Measurements from ENCODE around the gene ELAVL3. TPM values are rescaled to one million over a fixed set of nuclear protein-coding genes. Genes with fewer than 3 reads are reported as not detected.

ELAVL3 gene
- total RNA-seq, 2 experiments from 2014 or later = 0.71 TPM; not detected in 1

DNA sequence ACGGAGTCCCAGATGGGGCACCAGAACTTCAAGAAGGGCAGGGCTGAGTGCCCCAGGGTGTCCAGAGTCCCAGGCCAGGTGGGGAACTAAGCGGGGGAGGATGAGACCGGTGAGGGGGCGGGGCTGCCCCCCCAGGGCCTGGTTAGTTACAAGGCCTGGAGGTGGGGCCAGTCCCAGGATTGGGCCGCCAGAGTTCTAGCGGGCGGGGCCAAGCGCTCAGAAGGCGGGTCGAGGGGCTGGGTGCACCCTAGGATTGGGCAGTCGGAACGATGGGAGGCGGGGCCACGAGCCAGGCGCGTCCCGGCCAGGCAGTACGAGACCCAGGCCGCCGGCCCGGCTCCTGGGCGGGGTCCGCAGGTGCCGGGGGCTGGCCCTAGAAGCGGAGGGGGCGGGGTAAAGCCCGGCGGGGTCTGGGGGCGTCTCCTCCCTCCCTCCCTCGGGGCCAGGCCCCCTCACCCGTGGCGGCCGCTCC lies 24.2 kb upstream of the ELAVL3 start:
- ATAC-seq (peak; percentile 94), DNase-seq (peak; percentile 98)
- Mint-ChIP-seq H3K4me1 (ENCODE audit: low read depth) (peaks cover 29% of the 10 kb centered on the region), H3K27ac (peak overlapping the region; percentile 89), H3K9me3 (ENCODE audit: insufficient read depth) (no peaks in the 10 kb centered on the region), H3K36me3 (ENCODE audit: low read depth) (peaks cover 16% of the 10 kb centered on the region), H3K4me3 (peak overlapping the region; percentile 80), H3K27me3 (ENCODE audit: low read depth) (no peaks in the 10 kb centered on the region)
- ChIA-PET POLR2A (interaction anchor here (0.7 kb wide), 1 partner anchor 484 kb away, joined by 4 read pairs; no protein-coding TSS in a partner anchor), CTCF (interaction anchor here (1.3 kb wide), 1 partner anchor 70 kb away, joined by 3 read pairs; the partner anchor contains the start of gene PRKCSH)

- H3K27ac Mint-ChIP-seq = peak overlapping the region; percentile 89
- ChIA-PET CTCF (no interaction called here), POLR2A (interaction anchor here (0.7 kb wide), 1 partner anchor 484 kb away, joined by 4 read pairs; no protein-coding TSS in a partner anchor)
These were observed 23.7 kb upstream of the ELAVL3 start for GRCh38 chr19:11504502-11505031.

DNA sequence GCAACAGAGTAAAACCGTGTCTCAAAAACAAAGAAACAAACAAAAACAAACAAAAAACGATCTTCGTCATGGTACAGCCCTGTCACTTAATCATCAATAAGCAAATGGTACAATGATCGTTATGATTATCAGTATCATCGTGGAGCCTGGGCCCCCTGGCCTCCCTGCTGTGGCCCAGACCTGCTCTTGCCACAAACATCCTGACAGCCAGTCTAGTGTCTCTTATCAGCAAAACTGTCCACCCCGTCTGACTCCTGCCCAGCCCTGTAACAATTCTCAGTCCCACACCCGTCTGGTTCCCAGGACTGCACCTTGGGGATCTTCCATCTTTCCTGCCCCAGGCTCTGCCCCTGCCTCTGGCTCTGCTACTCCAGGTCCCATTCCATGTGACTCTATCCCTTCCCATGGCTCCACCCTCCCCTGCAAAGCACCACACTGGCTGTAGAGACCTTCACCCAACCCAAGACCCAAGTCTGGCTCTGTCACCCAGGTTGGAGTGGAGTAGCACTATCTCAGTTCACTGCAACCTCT lies 19.1 kb upstream of the ELAVL3 start:
- POLR2A ChIA-PET = no interaction called here
- Mint-ChIP-seq H3K27ac (peak overlapping the region; percentile 13), H3K4me1 (ENCODE audit: low read depth) (peaks cover 13% of the 10 kb centered on the region), H3K36me3 (ENCODE audit: low read depth) (peaks cover 13% of the 10 kb centered on the region), H3K27me3 (ENCODE audit: low read depth) (no peaks in the 10 kb centered on the region), H3K4me3 (no peak overlapping the region), H3K9me3 (ENCODE audit: insufficient read depth) (no peaks in the 10 kb centered on the region)
- CTCF ChIA-PET = interaction anchor here (0.7 kb wide), 1 partner anchor 64 kb away, joined by 3 read pairs; the partner anchor contains the start of gene PRKCSH
- ATAC-seq (no peak), DNase-seq (no peak)

More at GRCh38 chr19:11504502-11505031, 23.7 kb upstream of the ELAVL3 start:
- no peak for ATAC-seq
- no peak for DNase-seq
- H3K36me3 Mint-ChIP-seq (ENCODE audit: low read depth) = peaks cover 16% of the 10 kb centered on the region
- H3K9me3 Mint-ChIP-seq (ENCODE audit: insufficient read depth) = no peaks in the 10 kb centered on the region
- H3K4me1 Mint-ChIP-seq (ENCODE audit: low read depth) = peaks cover 32% of the 10 kb centered on the region
- H3K4me3 Mint-ChIP-seq = peak overlapping the region; percentile 80
- H3K27me3 Mint-ChIP-seq (ENCODE audit: low read depth) = no peaks in the 10 kb centered on the region

DNA sequence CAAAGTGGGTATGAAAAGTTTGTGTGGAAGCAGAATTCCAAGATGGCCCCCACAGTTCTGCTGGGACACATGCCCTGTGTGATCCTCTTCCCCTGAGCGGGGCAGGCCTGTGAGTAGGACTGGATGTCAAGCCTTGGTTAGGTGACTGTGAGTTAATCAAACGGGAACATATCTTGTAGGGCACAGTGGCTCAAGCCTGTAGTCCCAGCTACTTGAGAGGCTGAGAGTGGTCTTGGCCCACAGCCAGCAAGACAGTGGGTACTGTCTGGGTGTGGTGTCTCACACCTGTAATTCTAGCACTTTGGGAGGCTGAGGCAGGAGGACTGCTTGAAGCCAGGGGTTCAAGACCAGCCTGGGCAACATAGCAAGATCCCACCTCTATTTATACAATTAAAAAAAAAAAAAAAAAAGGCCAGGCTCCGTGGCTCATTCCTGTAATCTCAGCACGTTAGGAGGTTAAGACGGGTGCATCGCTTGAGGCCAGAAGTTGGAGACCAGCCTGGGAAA lies 18.4 kb upstream of the ELAVL3 start:
- Mint-ChIP-seq H3K4me1 (ENCODE audit: low read depth) (peaks cover 6% of the 10 kb centered on the region), H3K36me3 (ENCODE audit: low read depth) (peaks cover 13% of the 10 kb centered on the region), H3K27me3 (ENCODE audit: low read depth) (no peaks in the 10 kb centered on the region), H3K9me3 (ENCODE audit: insufficient read depth) (no peaks in the 10 kb centered on the region), H3K4me3 (no peak overlapping the region), H3K27ac (no peak overlapping the region)
- DNase-seq (no peak), ATAC-seq (no peak)
- POLR2A ChIA-PET = no interaction called here
- CTCF ChIA-PET = no interaction called here

DNA sequence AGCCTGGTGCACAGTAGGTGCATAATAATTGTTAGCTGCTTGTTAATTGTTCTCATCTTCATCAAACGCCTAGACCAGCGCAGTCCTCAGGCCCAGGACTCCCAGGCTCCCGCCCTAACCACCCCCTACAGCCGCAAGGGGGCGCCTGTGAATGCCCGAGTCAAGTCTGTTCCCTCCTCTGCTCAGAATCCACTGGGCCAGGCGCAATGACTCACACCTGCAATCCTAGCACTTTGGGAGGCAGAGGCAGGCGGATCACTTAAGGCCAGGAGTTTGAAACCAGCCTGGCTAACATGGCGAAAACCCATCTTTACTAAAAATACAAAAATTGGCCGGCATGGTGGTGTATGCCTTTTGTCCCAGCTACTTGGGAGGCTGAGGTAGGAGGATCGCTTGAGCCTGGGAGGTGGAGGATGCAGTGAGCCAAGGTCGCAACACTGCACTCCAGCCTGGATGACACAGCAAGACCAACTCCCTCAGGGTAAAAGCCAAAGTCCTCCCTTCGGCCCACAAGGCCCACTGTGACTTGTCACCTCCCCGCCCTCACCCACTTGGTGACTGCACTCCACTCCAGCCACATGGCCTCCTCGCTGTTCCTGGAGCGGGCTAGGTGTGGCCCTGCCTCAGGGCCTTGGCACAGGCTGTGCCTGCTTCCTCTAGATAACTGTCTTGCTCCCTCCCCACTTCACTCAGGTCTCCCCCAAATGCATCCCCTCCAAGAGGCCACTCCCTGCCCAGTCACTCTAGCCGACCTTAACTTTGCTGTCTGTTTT lies 15.7 kb upstream of the ELAVL3 start:
- no peaks in the 10 kb centered on the region for H3K9me3 Mint-ChIP-seq (ENCODE audit: insufficient read depth)
- peak overlapping the region; percentile 16 for H3K27ac Mint-ChIP-seq
- H3K36me3 Mint-ChIP-seq (ENCODE audit: low read depth) = peaks cover 15% of the 10 kb centered on the region
- ATAC-seq = peak; percentile 78
- CTCF ChIA-PET = interaction anchor here (2.5 kb wide), 1 partner anchor 14 kb away, joined by 7 read pairs; no protein-coding TSS in a partner anchor
- POLR2A ChIA-PET = no interaction called here
- H3K27me3 Mint-ChIP-seq (ENCODE audit: low read depth) = no peaks in the 10 kb centered on the region
- no peak overlapping the region for H3K4me3 Mint-ChIP-seq
- peaks cover 4% of the 10 kb centered on the region for H3K4me1 Mint-ChIP-seq (ENCODE audit: low read depth)
- peak; percentile 73 for DNase-seq

- no peak overlapping the region for H3K4me3 Mint-ChIP-seq
- H3K27ac Mint-ChIP-seq = no peak overlapping the region
- H3K9me3 Mint-ChIP-seq (ENCODE audit: insufficient read depth) = no peaks in the 10 kb centered on the region
- H3K36me3 Mint-ChIP-seq (ENCODE audit: low read depth) = peaks cover 14% of the 10 kb centered on the region
- ChIA-PET CTCF (interaction anchor here (2.5 kb wide), 1 partner anchor 13 kb away, joined by 7 read pairs; no protein-coding TSS in a partner anchor), POLR2A (no interaction called here)
- no peak for DNase-seq
- ATAC-seq = no peak
- H3K4me1 Mint-ChIP-seq (ENCODE audit: low read depth) = peaks cover 4% of the 10 kb centered on the region
- H3K27me3 Mint-ChIP-seq (ENCODE audit: low read depth) = no peaks in the 10 kb centered on the region
These were observed 15.0 kb upstream of the ELAVL3 start for GRCh38 chr19:11495885-11496284.

- ChIA-PET POLR2A (no interaction called here), CTCF (interaction anchor here (1.4 kb wide), 1 partner anchor 13 kb away, joined by 6 read pairs; no protein-coding TSS in a partner anchor)
- Mint-ChIP-seq H3K4me1 (ENCODE audit: low read depth) (peaks cover 4% of the 10 kb centered on the region), H3K27me3 (ENCODE audit: low read depth) (no peaks in the 10 kb centered on the region), H3K9me3 (ENCODE audit: insufficient read depth) (no peaks in the 10 kb centered on the region), H3K4me3 (no peak overlapping the region), H3K27ac (no peak overlapping the region), H3K36me3 (ENCODE audit: low read depth) (peaks cover 12% of the 10 kb centered on the region)
- DNase-seq (no peak), ATAC-seq (no peak)
These were observed 14.6 kb upstream of the ELAVL3 start for GRCh38 chr19:11495481-11495880.

DNA sequence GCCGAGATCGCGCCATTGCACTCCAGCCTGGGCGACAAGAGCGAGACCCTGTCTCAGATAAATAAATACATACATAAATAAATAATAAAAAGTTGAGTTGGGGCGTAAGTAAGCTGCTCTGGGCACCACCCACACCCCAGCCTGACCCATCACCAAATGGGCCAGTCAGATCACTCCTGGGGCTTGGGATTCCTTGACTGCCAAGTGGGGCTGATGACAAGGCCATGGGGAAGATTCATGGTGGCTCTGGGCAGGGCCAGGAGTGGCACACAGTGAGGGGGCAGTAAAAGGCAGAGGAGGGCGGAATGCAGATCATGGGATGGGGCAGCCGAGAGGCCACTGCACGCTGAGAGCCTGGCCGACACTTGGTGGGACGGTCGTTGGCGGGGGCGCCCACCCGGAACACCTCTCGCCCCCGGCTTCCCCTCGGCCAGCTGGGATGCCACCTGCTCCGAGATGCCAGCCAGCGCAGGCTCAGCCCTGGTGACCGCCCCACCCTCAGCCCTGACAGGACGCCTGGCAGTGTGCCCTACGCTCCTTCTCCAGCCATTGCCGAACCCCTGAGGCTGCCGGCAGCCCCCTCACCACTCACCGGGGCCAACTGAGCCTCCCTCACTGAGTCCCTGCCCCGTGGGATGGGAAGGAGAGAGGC lies 13.9 kb upstream of the ELAVL3 start:
- H3K4me3 Mint-ChIP-seq = no peak overlapping the region
- no peaks in the 10 kb centered on the region for H3K4me1 Mint-ChIP-seq (ENCODE audit: low read depth)
- H3K27me3 Mint-ChIP-seq (ENCODE audit: low read depth) = no peaks in the 10 kb centered on the region
- H3K36me3 Mint-ChIP-seq (ENCODE audit: low read depth) = peaks cover 14% of the 10 kb centered on the region
- no peaks in the 10 kb centered on the region for H3K9me3 Mint-ChIP-seq (ENCODE audit: insufficient read depth)
- no peak overlapping the region for H3K27ac Mint-ChIP-seq
- no peak for ATAC-seq
- CTCF ChIA-PET = interaction anchor here (1.4 kb wide), 1 partner anchor 12 kb away, joined by 6 read pairs; no protein-coding TSS in a partner anchor
- POLR2A ChIA-PET = no interaction called here
- DNase-seq = no peak

DNA sequence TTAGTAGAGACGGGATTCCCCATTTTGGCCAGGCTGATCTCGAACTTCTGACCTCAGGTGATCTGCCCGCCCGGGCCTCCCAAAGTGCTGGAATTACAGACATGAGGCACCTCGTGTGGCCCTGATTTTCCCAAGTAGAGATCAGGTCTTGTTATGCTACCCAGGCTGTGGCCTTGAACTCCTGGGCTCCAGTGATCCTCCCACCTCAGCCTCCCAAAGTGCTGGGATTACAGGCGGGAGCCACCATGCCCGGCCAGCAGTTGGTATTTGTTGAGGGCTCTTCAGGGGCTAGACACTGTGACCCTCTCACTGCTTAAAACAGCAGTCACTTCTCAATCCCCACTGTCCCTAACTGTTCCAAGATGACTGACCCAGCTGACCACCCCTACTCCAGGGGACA lies 8.5 kb upstream of the ELAVL3 start:
- DNase-seq (no peak), ATAC-seq (no peak)
- Mint-ChIP-seq H3K9me3 (ENCODE audit: insufficient read depth) (no peaks in the 10 kb centered on the region), H3K27ac (no peak overlapping the region), H3K36me3 (ENCODE audit: low read depth) (peaks cover 11% of the 10 kb centered on the region), H3K27me3 (ENCODE audit: low read depth) (no peaks in the 10 kb centered on the region), H3K4me3 (no peak overlapping the region), H3K4me1 (ENCODE audit: low read depth) (no peaks in the 10 kb centered on the region)
- POLR2A ChIA-PET = interaction anchor here (0.6 kb wide), 1 partner anchor 32 kb away, joined by 3 read pairs; no protein-coding TSS in a partner anchor
- CTCF ChIA-PET = no interaction called here

GRCh38 chr19:11486661-11487503 lies 6.0 kb upstream of the ELAVL3 start:
- H3K4me1 Mint-ChIP-seq (ENCODE audit: low read depth) = peaks cover 16% of the 10 kb centered on the region
- peaks cover 1% of the 10 kb centered on the region for H3K27me3 Mint-ChIP-seq (ENCODE audit: low read depth)
- no peaks in the 10 kb centered on the region for H3K9me3 Mint-ChIP-seq (ENCODE audit: insufficient read depth)
- H3K27ac Mint-ChIP-seq = no peak overlapping the region
- peaks cover 11% of the 10 kb centered on the region for H3K36me3 Mint-ChIP-seq (ENCODE audit: low read depth)
- DNase-seq (no peak), ATAC-seq (no peak)
- POLR2A ChIA-PET = no interaction called here
- no peak overlapping the region for H3K4me3 Mint-ChIP-seq
- CTCF ChIA-PET = no interaction called here
